ENCODE measurements around the gene FTSJ1. TPM values are rescaled to one million over a fixed set of nuclear protein-coding genes. Genes with fewer than 3 reads are reported as not detected.
A peak's percentile ranks its signal among the peaks of the same experiment; 100 is the strongest.

The FTSJ1 gene
- total and polyA plus RNA-seq, 2 of the 4 experiments (the other 2 are of a cell fraction): 50.8 to 59.9 TPM

DNA sequence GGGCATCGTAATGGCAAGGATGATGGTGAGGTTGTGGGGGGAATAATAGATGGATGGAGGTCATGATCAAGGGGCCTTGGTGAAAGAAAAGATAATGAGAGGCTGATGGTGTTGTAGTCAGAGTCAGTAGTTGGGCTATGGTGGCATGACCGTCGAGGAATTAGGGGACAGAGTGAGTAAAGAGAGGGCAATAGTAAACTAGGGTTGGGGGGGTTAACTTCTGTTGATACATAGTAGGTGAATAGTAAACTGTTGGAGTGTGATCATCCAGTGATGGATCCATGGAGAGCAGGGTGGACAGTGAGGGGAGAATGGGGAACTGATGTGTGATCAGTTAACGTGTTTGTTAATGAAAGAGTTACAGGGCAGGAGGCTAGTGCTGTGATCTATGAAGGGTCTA, 920 bp downstream of the FTSJ1 start:
- H3K4me3 ChIP-seq (ENCODE audit: insufficient read depth, low read depth, low read length): peak overlapping the region; percentile 82
- H2BK5ac ChIP-seq (ENCODE audit: low read depth, low read length, poor library complexity, severe bottlenecking): peak overlapping the region; percentile 37
- no peak overlapping the region for H2BK15ac ChIP-seq (ENCODE audit: low read depth, low read length)
- 0 out of 2 replicates have a peak overlapping the region, but pooled peaks have one; percentile 46 for H3K56ac ChIP-seq (ENCODE audit: extremely low read depth, insufficient read depth, low read length)
- H3K36me3 ChIP-seq (ENCODE audit: control insufficient read depth, insufficient read depth, low read length): peaks cover 5% of the 10 kb centered on the region; the same call in 1 of the 2 replicates
- intact Hi-C loops (cut with micrococcal nuclease): no loop called here
- dilution Hi-C loops (cut with HindIII; ENCODE audit: low sequenced_read_pairs, unreplicated experiment): no loop called here
- no peak overlapping the region for H2AFZ ChIP-seq (replicated peaks; ENCODE audit: low read length, poor library complexity)
- H4K8ac ChIP-seq (ENCODE audit: low read depth in 2 of 2, low read length in 2 of 2): peak overlapping the region; percentile 55 to 77; a peak in 1 of 4 replicates
- BruUV-seq (replicated peaks): no TSS peak
- peak overlapping the region; percentile 86 for H3K4me2 ChIP-seq (ENCODE audit: low read depth, low read length)
- POLR2A ChIA-PET (ENCODE audit: unreplicated experiment): no interaction called here
- peaks cover 7% of the 10 kb centered on the region for H3K9me1 ChIP-seq (ENCODE audit: insufficient read depth, low read length)
- ATAC-seq (ENCODE audit: low read depth) (no peak), DNase-seq (no peak)
- H3K9ac ChIP-seq (ENCODE audit: low read depth, low read length): peak overlapping the region; percentile 70; the same call in 1 of the 2 replicates
- H4K20me1 ChIP-seq (ENCODE audit: insufficient read depth, low read length): no peaks in the 10 kb centered on the region; the same call in 1 of the 2 replicates
- in situ Hi-C loops (cut with MboI; ENCODE audit: low sequenced_read_pairs): no loop called here
- H3K27me3 ChIP-seq (ENCODE audit: control insufficient read depth, insufficient read depth, low read length): no peaks in the 10 kb centered on the region
- no peak for TF ChIP-seq MAFK (IDR thresholded peaks at IDR 0.05; ENCODE audit: low read depth, low read length)
- no peak for TF ChIP-seq RFX5 (IDR thresholded peaks at IDR 0.05; ENCODE audit: low read depth, low read length)
- TF ChIP-seq, protein P1, sequence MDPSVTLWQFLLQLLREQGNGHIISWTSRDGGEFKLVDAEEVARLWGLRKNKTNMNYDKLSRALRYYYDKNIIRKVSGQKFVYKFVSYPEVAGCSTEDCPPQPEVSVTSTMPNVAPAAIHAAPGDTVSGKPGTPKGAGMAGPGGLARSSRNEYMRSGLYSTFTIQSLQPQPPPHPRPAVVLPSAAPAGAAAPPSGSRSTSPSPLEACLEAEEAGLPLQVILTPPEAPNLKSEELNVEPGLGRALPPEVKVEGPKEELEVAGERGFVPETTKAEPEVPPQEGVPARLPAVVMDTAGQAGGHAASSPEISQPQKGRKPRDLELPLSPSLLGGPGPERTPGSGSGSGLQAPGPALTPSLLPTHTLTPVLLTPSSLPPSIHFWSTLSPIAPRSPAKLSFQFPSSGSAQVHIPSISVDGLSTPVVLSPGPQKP (IDR thresholded peaks at IDR 0.05; ENCODE audit: borderline replicate concordance, low read depth, low read length): no peak
- TF ChIP-seq, protein P2, sequence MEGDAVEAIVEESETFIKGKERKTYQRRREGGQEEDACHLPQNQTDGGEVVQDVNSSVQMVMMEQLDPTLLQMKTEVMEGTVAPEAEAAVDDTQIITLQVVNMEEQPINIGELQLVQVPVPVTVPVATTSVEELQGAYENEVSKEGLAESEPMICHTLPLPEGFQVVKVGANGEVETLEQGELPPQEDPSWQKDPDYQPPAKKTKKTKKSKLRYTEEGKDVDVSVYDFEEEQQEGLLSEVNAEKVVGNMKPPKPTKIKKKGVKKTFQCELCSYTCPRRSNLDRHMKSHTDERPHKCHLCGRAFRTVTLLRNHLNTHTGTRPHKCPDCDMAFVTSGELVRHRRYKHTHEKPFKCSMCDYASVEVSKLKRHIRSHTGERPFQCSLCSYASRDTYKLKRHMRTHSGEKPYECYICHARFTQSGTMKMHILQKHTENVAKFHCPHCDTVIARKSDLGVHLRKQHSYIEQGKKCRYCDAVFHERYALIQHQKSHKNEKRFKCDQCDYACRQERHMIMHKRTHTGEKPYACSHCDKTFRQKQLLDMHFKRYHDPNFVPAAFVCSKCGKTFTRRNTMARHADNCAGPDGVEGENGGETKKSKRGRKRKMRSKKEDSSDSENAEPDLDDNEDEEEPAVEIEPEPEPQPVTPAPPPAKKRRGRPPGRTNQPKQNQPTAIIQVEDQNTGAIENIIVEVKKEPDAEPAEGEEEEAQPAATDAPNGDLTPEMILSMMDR (conservative IDR thresholded peaks at IDR 0.05; ENCODE audit: low read depth, low read length): no peak
- TF ChIP-seq CEBPB (IDR thresholded peaks at IDR 0.05; ENCODE audit: low read depth, low read length): no peak
- TF ChIP-seq POLR2A (IDR thresholded peaks at IDR 0.05; ENCODE audit: low read depth, low read length): no peak
- TF ChIP-seq RCOR1 (IDR thresholded peaks at IDR 0.05; ENCODE audit: insufficient replicate concordance, low read length): no peak
- no peak for TF ChIP-seq MXI1 (IDR thresholded peaks at IDR 0.05; ENCODE audit: borderline replicate concordance, low read depth, low read length)
- no peak for TF ChIP-seq NFE2L2 (IDR thresholded peaks at IDR 0.05; ENCODE audit: low read depth, low read length)
- no peak for TF ChIP-seq RAD21 (IDR thresholded peaks at IDR 0.05; ENCODE audit: low read length)
- TF ChIP-seq SMC3 (IDR thresholded peaks at IDR 0.05; ENCODE audit: low read depth, low read length): no peak
- TF ChIP-seq BHLHE40 (IDR thresholded peaks at IDR 0.05; ENCODE audit: low read depth, low read length): no peak
- TF ChIP-seq MAZ (IDR thresholded peaks at IDR 0.05; ENCODE audit: borderline replicate concordance, low read depth, low read length): no peak
- H2AK5ac ChIP-seq (ENCODE audit: low read depth, low read length): peak overlapping the region; percentile 77; the same call in 1 of the 2 replicates
- no peak overlapping the region for H3K18ac ChIP-seq (ENCODE audit: low read depth, low read length)
- H3K79me1 ChIP-seq (ENCODE audit: low read depth in 1 of 2, low read length in 2 of 2): peaks cover 0 to 23% of the 10 kb centered on the region in 2 experiments; a peak in 2 of 4 replicates
- H3K23ac ChIP-seq (ENCODE audit: low read depth, low read length): peak overlapping the region; percentile 52; the same call in 1 of the 2 replicates
- no peak overlapping the region for H4K5ac ChIP-seq (ENCODE audit: low read depth, low read length)
- H3K4ac ChIP-seq (ENCODE audit: low read depth, low read length): peak overlapping the region; percentile 81
- H4K91ac ChIP-seq (ENCODE audit: insufficient read depth, low read depth, low read length): no peak overlapping the region
- no peak overlapping the region for H2BK120ac ChIP-seq (ENCODE audit: low read depth, low read length)
- CTCF ChIA-PET: interaction anchor here (0.6 kb wide), 1 partner anchor 588 kb away, joined by 3 read pairs; no protein-coding TSS in a partner anchor
- WGBS, 2 experiments (ENCODE audit: extremely low coverage in 2 of 2, insufficient read length in 1 of 2): 64 to 100% methylated on average over 1 to 2 of the region's 4 CpGs
- peak overlapping the region; percentile 71 for H3K14ac ChIP-seq (replicated peaks; ENCODE audit: low read depth, low read length)
- no peak overlapping the region for H2AK9ac ChIP-seq (replicated peaks; ENCODE audit: low read depth, low read length, poor library complexity)
- no peak overlapping the region for H3K27ac ChIP-seq (ENCODE audit: insufficient read depth, low read length)
- H3K4me1 ChIP-seq (ENCODE audit: control insufficient read depth, insufficient read depth, low read length): no peaks in the 10 kb centered on the region
- no peak overlapping the region for H2BK20ac ChIP-seq (ENCODE audit: low read depth, low read length)
- H3K9me3 ChIP-seq (ENCODE audit: control insufficient read depth, insufficient read depth, low read length): no peaks in the 10 kb centered on the region
